Lower lobe of right lung (tissue), 2 donors: Measurements from ENCODE around the gene SLC43A3. TPM values are rescaled to one million over a fixed set of nuclear protein-coding genes. Genes with fewer than 3 reads are reported as not detected.
"Not testable (repeated sequence)": the region's sequence is repeated elsewhere in the genome, so short reads cannot be mapped to it uniquely, and the experiment has no call there.

Experiments used
- ATAC-seq, 2 donors: fragments of 200-7000 bp; cut with Tn5 transposase; one replicate each; pipeline ENCODE4 v1.9.1; 2020 to 2022; ENCODE audit warnings: mild to moderate bottlenecking in 2 of 2, moderate library complexity in 2 of 2
- DNase-seq: peaks from one replicate; pipeline ENCODE4 v3.0.0-alpha.2; 2020
- H3K27ac ChIP-seq: fragments of 200-600 bp; one replicate; pipeline ENCODE4 v1.8.0; 2022
- H3K27me3 ChIP-seq: fragments of 200-600 bp; one replicate; pipeline ENCODE4 v1.8.0; 2022; ENCODE audit warnings: low read depth
- H3K36me3 ChIP-seq: fragments of 200-600 bp; one replicate; pipeline ENCODE4 v1.8.0; 2022; ENCODE audit warnings: mild to moderate bottlenecking
- H3K4me1 ChIP-seq: fragments of 200-600 bp; one replicate; pipeline ENCODE4 v1.8.0; 2022
- H3K4me3 ChIP-seq: fragments of 200-600 bp; one replicate; pipeline ENCODE4 v1.8.0; 2022; ENCODE audit warnings: mild to moderate bottlenecking
- H3K9me3 ChIP-seq: fragments of 200-600 bp; one replicate; pipeline ENCODE4 v1.8.0; 2022
- intact Hi-C: fragments of 100-400 bp; cut with DNase I; formaldehyde crosslinking; loops from one replicate; pipeline ENCODE4 v1.11.0; 2022
- total RNA-seq: library from RNA; stranded (reverse); fragmentation: NEBNext Ultra II Directional; extraction: Animal tissue kit (Norgen Biotek cat#: 25700); gene quantifications from one replicate; pipeline ENCODE4 v1.2.1, GENCODE V29; 2021
- TF ChIP-seq, protein P1 (sequence below): fragments of 200-600 bp; IDR thresholded peaks from one replicate; pipeline ENCODE4 v1.8.0; 2022; ENCODE audit warnings: antibody characterized with exemption, mild to moderate bottlenecking
- donor health status: DM: no; HTN: yes; CAD: no; lungs with severe emphysema.

SLC43A3 gene
- total RNA-seq, 1 donor from 2014 or later = 102 TPM

DNA sequence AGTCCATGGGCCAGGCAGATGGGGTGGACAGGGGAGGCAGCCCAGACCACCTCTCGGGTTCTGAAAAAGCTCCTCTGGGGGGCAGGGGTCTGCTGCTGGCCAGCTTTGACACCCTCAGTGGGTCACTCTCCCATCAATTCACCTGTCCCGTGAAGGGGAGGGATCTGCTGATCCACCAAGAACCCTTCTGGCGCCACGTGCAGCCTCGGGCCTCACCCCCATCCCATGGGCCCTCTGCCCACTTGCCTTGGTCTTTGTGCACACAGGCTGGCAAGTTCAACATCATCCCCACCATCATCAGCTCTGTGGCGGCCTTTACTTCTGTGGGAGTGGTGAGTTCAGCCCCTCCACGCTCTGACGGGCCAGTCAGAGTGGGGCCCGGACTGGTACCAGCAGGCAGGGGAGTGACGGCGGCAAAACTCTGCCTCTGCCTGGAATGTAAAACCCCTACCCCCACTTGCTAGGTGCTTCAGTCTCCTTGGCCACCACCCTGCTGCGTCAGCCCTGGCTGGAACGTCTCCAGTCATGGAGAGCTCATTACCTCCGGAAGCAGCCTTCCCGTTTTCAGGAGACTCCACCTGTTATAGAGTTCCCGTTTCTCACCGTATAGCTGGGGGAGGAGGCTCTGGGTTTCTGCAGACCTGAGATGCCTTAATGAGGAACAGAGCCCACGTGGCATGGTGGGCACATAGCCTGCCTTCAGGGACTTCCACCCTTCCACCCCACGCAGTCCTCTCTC, 58.6 kb downstream of the SLC43A3 start:
- Histone ChIP-seq H3K27me3 (no peaks in the 10 kb centered on the region), H3K27ac (no peak overlapping the region), H3K4me3 (no peak overlapping the region), H3K4me1 (no peaks in the 10 kb centered on the region), H3K36me3 (no peaks in the 10 kb centered on the region), H3K9me3 (no peaks in the 10 kb centered on the region)
- DNase-seq (peak; percentile 72), ATAC-seq (peak; percentile 90 to 91)
- TF ChIP-seq, protein P1, sequence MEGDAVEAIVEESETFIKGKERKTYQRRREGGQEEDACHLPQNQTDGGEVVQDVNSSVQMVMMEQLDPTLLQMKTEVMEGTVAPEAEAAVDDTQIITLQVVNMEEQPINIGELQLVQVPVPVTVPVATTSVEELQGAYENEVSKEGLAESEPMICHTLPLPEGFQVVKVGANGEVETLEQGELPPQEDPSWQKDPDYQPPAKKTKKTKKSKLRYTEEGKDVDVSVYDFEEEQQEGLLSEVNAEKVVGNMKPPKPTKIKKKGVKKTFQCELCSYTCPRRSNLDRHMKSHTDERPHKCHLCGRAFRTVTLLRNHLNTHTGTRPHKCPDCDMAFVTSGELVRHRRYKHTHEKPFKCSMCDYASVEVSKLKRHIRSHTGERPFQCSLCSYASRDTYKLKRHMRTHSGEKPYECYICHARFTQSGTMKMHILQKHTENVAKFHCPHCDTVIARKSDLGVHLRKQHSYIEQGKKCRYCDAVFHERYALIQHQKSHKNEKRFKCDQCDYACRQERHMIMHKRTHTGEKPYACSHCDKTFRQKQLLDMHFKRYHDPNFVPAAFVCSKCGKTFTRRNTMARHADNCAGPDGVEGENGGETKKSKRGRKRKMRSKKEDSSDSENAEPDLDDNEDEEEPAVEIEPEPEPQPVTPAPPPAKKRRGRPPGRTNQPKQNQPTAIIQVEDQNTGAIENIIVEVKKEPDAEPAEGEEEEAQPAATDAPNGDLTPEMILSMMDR = no peak
- intact Hi-C loops = no loop called here

DNA sequence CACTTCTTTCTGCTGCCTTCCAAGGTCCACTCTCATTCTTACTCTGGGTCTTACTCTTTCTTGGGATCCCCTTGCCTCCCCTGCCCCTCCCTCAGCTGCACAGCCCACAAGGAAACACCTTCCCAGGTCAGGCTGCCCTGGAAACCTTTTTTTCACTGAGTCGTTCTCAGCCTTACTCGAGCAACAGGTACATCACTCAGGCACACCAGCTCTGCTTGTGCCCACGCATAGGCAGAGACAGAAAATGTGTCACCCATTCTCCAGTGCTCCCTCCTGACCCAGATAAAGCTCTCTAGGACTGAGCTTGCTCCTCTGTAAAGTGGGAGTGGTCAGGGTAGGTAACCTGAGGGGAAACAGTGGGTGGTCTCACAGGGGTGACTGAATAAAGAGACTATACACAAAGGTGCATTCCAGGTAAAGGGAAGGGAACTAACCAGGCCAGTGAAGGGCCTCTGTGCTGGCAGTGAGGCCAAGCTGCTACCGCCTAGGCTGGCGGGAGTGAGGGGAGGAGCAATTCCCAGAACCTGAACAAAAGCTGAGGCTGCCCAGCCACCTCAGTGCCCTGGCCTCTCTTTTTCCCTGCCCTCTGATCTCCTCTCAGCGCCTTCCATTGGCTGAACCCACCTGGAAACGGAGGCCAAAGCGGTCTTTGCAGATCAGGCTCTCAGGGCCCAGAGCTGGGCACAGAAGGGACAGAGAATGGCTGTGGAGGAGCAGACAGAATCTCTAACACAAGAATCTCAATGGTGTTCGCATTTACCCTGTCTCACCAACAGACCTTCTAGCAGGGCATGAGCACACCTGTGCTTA, 61.9 kb downstream of the SLC43A3 start:
- DNase-seq (no peak), ATAC-seq (no peak)
- no peaks in the 10 kb centered on the region for H3K36me3 ChIP-seq
- H3K27ac ChIP-seq = no peak overlapping the region
- TF ChIP-seq, protein P1 = no peak
- intact Hi-C loops = no loop called here
- H3K4me3 ChIP-seq = no peak overlapping the region
- no peaks in the 10 kb centered on the region for H3K27me3 ChIP-seq
- no peaks in the 10 kb centered on the region for H3K9me3 ChIP-seq
- no peaks in the 10 kb centered on the region for H3K4me1 ChIP-seq

DNA sequence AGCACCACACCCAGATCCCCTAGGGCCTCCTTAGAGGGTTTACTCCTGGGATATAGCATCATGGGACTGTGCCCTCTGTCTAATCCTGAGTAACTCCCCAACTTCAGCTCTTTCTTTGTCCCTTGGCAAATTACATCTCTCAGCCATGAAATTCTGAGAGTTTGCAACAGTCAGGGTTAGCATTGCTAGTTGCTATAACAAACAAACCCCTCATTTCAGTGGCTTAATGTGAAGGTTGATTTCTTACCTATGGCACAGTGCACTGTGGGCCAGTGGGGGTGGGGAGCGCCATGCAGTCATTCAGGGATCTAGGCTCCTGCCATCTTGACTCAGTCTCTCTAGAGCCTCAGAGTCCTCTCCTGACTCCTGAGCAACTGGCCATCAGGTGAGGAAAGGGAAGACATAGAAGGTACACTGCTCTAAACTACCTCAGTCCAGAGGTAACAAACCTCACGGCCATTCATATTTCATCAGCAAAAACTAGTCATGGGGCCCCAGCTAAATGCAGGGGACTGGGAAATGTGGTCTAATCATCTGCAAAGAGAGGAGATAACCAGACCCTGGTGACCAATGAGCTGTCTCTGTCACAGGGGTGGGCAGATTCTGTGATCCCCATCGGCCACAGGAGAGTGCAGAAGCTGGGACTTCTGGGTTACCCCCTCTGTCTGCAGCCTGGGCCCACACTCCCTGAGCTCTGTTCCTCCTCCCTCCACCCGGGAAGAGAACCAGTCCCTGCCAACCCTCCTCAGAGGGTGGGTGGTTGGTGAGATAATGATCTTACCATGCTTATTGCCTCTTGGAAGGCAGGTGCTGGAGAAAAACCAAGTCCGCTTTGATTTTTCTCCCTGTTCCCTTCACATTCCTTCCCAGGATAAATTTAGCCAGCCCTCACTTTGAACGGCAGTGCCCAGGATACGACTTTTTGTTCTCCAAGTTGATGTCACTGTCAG, 63.5 kb downstream of the SLC43A3 start:
- Histone ChIP-seq H3K36me3 (no peaks in the 10 kb centered on the region), H3K27me3 (no peaks in the 10 kb centered on the region), H3K27ac (no peak overlapping the region), H3K9me3 (no peaks in the 10 kb centered on the region), H3K4me1 (no peaks in the 10 kb centered on the region), H3K4me3 (no peak overlapping the region)
- intact Hi-C loops = no loop called here
- peak in 1 of 2 donors; percentile 11 for ATAC-seq
- TF ChIP-seq, protein P1 = no peak
- DNase-seq = no peak

DNA sequence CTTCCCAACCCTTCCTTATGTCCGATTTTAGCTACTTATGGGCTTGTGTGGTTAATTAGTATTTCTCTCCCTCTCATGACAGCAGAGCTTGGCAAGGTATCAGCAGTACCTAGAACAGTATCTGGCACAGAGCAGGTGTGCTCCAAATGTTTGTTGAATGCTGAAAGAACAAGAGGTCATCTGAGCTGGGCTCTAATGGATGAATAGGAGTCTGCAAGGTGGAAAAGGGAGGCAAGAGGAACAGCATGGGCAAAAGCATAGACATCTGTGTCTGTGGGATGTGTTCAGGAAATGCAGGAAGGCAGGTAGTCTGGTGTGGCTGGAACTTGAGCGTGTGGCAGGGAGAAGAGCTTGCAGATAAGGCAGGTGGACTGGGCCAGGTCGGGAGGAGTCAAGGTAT, 65.0 kb downstream of the SLC43A3 start:
- peaks cover 5% of the 10 kb centered on the region for H3K4me1 ChIP-seq

DNA sequence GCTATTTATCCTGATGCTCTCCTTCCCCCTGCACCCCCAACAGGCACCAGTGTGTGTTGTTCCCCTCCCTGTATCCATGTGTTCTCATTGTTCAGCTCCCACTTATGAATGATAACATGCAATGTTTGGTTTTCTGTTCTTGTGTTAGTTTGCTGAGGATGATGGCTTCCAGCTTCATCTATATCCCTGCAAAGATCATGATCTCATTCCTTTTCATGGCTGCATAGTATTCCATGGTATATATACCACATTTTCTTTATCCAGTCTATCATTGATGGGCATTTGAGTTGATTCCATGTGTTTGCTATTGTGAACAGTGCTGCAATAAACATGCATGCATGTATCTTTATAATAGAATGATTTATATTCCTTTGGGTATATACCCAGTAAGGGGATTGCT, 65.5 kb downstream of the SLC43A3 start:
- H3K4me3 ChIP-seq, ATAC-seq, H3K27ac ChIP-seq, H3K27me3 ChIP-seq, DNase-seq, H3K4me1 ChIP-seq, H3K36me3 ChIP-seq, intact Hi-C loops, H3K9me3 ChIP-seq: not testable (repeated sequence)

More for the DNA sequence above, 65.0 kb downstream of the SLC43A3 start:
- no peak overlapping the region for H3K4me3 ChIP-seq
- H3K9me3 ChIP-seq = no peaks in the 10 kb centered on the region
- TF ChIP-seq, protein P1 = no peak
- H3K36me3 ChIP-seq = no peaks in the 10 kb centered on the region
- no peak overlapping the region for H3K27ac ChIP-seq
- DNase-seq (no peak), ATAC-seq (no peak)
- H3K27me3 ChIP-seq = no peaks in the 10 kb centered on the region
- intact Hi-C loops = no loop called here
